Kidney epithelial cell (primary cell): Measurements from ENCODE around the gene MRGPRE. TPM values are rescaled to one million over a fixed set of nuclear protein-coding genes. Genes with fewer than 3 reads are reported as not detected.
"Not testable (repeated sequence)": the region's sequence is repeated elsewhere in the genome, so short reads cannot be mapped to it uniquely, and the experiment has no call there.

ENCODE experiments used
- DNase-seq: peaks from one replicate; pipeline ENCODE4 v3.0.0-alpha.2; 2010; ENCODE audit warnings: low read depth
- H3K27me3 ChIP-seq: 2 replicates; pipeline ENCODE4 v1.6.0; 2011; ENCODE audit warnings: low read length; ENCODE audit not compliant: control insufficient read depth, insufficient read depth
- H3K36me3 ChIP-seq: 2 replicates; pipeline ENCODE4 v1.5.1; 2011; ENCODE audit warnings: low read length; ENCODE audit not compliant: control insufficient read depth, insufficient read depth
- H3K4me3 ChIP-seq: 2 replicates; pipeline ENCODE4 v1.5.1; 2011; ENCODE audit warnings: low read depth, mild to moderate bottlenecking, control low read depth, low read length
- total RNA-seq: library from RNA; depleted of rRNA; stranded (reverse); fragments of >200 nt; gene quantifications from 2 replicates; pipeline ENCODE4 v1.2.3, GENCODE V29; 2015
- TF ChIP-seq, protein P1 (sequence below): IDR thresholded peaks from 2 replicates; pipeline ENCODE4 v1.5.1; 2011; ENCODE audit warnings: mild to moderate bottlenecking, moderate library complexity, low read length, control low read depth, inconsistent platforms; ENCODE audit not compliant: insufficient read depth, poor library complexity, severe bottlenecking

The MRGPRE gene
- 0.63 and 1.7 TPM in 2 replicates for total RNA-seq

DNA sequence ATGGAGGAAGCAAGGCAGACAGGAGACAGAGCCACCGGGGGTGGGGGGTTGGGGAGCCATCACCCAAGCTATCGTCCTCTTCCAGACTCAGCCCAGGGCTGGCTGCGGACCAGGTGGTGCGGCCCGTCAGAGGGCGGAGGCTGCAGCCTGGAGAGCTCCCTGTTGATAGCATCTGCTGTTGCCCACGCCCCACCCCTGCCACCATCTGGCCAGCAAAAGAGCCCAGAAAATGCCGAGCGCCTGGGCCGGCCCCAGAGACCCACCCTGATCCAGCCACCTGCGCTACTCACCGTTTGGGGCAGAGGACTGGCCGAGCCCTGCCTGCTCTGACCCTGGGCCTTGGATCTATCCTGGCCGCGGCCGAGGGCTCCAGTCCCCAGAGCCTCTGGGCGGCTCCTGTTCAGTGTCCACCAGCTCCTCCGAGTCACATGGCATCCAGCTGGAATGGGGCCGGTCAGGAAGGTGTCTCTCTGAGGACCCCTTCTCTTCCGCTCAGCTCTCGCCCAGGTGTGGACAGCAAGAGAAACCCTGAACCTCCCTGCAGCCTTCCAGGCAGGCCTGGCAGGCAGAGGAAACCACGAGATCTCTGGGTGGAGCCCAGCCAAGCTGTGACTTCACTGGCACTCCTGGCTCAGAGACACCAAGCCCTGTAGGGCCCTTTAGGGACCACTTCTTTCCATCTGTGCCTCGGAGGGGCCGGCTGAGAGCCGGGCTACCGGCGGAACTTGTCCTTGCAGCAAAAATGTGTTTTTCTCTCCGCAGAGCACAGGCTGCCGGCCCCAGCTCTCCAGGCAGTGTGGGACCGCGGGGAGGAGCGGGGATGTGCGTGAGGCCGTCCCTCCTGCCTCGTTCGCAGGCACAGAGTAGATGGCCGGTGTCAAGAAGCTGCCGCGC is at the start of gene MRGPRE:
MRGPRE (minus strand) TSS at position 567 of the 894 bp plus-strand sequence. CDS start 3,618 bp downstream, outside the sequence.
- no peaks in the 10 kb centered on the region for H3K36me3 ChIP-seq
- TF ChIP-seq, protein P1, sequence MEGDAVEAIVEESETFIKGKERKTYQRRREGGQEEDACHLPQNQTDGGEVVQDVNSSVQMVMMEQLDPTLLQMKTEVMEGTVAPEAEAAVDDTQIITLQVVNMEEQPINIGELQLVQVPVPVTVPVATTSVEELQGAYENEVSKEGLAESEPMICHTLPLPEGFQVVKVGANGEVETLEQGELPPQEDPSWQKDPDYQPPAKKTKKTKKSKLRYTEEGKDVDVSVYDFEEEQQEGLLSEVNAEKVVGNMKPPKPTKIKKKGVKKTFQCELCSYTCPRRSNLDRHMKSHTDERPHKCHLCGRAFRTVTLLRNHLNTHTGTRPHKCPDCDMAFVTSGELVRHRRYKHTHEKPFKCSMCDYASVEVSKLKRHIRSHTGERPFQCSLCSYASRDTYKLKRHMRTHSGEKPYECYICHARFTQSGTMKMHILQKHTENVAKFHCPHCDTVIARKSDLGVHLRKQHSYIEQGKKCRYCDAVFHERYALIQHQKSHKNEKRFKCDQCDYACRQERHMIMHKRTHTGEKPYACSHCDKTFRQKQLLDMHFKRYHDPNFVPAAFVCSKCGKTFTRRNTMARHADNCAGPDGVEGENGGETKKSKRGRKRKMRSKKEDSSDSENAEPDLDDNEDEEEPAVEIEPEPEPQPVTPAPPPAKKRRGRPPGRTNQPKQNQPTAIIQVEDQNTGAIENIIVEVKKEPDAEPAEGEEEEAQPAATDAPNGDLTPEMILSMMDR: no peak
- no peak within 1 kb of the TSS for H3K4me3 ChIP-seq
- H3K27me3 ChIP-seq: peaks cover 24% of the 10 kb centered on the region
- DNase-seq: no peak

DNA sequence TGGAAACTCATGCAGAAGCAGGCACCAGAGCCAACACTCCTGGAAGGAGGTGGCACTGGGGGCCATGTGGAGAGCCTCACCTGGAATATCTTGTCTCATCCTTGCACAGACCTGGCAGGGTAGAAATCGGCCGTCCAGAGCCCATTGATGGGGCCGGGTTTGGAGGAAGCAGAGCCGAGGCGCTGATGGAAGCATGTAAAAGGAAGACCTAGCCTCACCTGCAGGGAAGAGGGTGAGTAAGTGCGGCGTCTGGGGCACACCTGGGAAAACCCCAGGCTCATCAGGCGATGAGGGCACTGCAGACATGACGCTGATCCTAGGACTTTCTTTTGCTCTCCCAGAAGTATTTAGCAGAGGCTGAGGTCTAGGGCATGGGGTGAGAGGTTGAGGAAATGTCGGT is 48.9 kb upstream of the MRGPRE start:
- H3K4me3 ChIP-seq, DNase-seq, H3K27me3 ChIP-seq, H3K36me3 ChIP-seq: not testable (repeated sequence)

DNA sequence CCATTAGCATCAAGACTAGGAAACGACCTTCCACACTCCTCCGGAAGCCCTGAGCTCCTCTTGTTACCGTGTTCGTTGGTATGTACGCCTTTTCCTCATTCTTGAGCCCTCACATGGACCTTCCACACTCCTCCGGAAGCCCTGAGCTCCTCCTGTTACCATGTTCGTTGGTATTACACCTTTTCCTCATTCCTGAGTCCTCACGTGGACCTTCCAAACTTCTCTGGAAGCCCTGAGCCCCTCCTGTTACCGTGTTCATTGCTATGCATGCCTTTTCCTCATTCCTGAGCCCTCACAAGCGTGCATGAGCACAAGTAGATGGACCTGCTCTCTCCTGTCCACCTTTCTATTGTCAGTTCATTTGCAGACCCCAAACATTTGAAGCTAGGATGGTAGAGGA is 48.4 kb upstream of the MRGPRE start:
- DNase-seq, H3K36me3 ChIP-seq, H3K27me3 ChIP-seq, H3K4me3 ChIP-seq: not testable (repeated sequence)

DNA sequence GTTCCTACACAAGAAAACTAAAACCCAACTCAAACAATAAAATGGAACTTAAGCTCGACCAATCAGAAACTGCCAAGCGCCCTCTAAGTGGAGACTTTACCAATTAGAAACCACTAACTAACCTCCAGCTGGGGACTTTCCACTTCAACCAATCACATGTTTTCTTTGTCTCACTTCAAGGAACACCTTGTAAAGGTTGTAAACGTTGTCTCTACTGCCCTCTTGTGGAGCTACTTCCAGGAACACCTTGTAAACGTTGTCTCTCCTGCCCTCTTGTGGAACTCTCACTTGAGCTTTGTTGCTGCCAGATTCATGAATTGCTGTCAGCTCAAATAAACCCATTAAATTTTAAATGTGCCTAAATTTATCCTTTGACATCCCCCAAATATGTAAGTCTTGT is 46.7 kb upstream of the MRGPRE start:
- DNase-seq, H3K4me3 ChIP-seq, H3K36me3 ChIP-seq, H3K27me3 ChIP-seq: not testable (repeated sequence)

- DNase-seq, H3K27me3 ChIP-seq, H3K36me3 ChIP-seq, H3K4me3 ChIP-seq: not testable (repeated sequence)
These were observed 41.4 kb upstream of the MRGPRE start for GRCh38 chr11:3273629-3274028.

GRCh38 chr11:3262548-3262947 is 30.3 kb upstream of the MRGPRE start:
- H3K27me3 ChIP-seq, DNase-seq, H3K4me3 ChIP-seq, H3K36me3 ChIP-seq: not testable (repeated sequence)

DNA sequence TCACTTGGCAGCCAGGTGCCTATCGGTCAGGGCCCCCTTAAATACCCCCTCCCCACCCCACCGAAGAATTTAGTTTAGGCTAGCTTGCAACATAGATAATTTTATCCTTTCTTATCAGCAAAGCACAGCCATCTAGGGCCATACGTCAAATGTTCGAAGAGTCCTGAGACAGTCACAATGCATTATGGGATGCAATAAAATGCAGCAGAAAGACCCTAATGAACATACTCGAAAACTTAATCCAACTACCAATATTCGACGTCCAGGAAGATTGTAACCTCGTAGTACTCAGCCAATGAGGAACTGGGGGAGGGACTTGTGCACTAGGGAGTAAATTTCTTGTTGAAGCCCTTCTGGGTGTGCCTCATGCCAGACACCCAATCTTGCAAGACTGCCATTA is 29.6 kb upstream of the MRGPRE start:
- not testable (repeated sequence) for H3K36me3 ChIP-seq

GRCh38 chr11:3257509-3257908 is 25.3 kb upstream of the MRGPRE start:
- H3K36me3 ChIP-seq, H3K4me3 ChIP-seq, H3K27me3 ChIP-seq, DNase-seq: not testable (repeated sequence)

More for the DNA sequence above, 29.6 kb upstream of the MRGPRE start:
- H3K4me3 ChIP-seq, DNase-seq, H3K27me3 ChIP-seq: not testable (repeated sequence)

DNA sequence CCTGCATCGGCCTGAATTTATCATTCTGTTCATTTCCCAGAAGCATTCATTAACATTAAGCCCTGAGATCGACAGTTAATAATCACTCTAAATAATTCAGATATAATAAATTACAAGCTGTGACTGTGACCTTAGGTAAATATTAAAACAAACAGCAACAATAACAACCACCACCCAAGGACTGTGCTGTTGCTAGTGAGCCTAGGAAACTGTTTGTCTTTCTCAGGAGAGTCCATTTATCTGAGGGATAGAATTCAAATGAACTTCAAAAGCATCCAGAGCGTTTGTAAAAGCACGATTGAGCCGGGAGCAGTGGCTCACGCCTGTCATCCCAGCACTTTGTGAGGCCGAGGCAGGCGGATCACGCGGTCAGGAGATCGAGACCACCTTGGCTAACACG is 23.0 kb upstream of the MRGPRE start:
- not testable (repeated sequence) for H3K36me3 ChIP-seq, H3K27me3 ChIP-seq, H3K4me3 ChIP-seq, DNase-seq

DNA sequence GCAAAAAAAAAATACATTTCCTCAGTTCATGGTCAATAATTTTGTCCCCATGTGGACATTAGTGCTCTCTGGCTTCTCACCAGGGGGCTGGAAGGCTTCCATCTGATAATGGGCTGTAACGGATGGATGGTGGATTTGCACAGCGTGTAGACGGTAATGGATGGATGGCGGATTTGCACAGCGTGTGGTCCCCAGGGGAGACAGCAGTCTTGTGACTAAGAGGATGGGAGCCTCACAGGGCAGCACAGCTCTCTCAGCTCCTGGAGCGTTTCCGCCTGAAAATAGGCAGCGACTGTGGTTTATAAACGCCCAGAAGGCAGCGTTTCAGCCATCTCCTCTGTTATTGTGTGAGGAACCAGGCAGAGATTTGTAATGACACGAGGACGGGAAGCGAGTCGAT is 22.6 kb upstream of the MRGPRE start:
- not testable (repeated sequence) for DNase-seq, H3K27me3 ChIP-seq, H3K36me3 ChIP-seq, H3K4me3 ChIP-seq
